A673 (cell line): ENCODE results near the gene PRIMPOL. TPM values are rescaled to one million over a fixed set of nuclear protein-coding genes. Genes with fewer than 3 reads are reported as not detected.

Experiments used
- BruUV-seq: library from RNA; stranded (reverse); fragments of 400-500 nt; replicated peaks from 2 replicates; lab custom pipeline; 2021; lab: Mats Ljungman, UMichigan
- CTCF ChIA-PET: fragments of 300-600 bp; sonication (Branson Sonifier 250); formaldehyde crosslinking; loops from one replicate; lab custom pipeline; 2022; ENCODE audit warnings: antibody characterized with exemption; lab: Charles Lee
- POLR2A ChIA-PET: fragments of 300-600 bp; sonication (Branson Sonifier 250); formaldehyde crosslinking; loops from one replicate; lab custom pipeline; 2022; ENCODE audit warnings: antibody characterized with exemption; ENCODE audit not compliant: low non-redundant PET; lab: Charles Lee
- DNase-seq: peaks from one replicate; pipeline ENCODE4 v3.0.0-alpha.2; 2015; ENCODE audit warnings: low spot score
- H3K27ac ChIP-seq: fragments of 200-600 bp; sonication (generic); 2 replicates; pipeline ENCODE4 v1.5.1; 2016; ENCODE audit warnings: mixed run types, low read depth, mild to moderate bottlenecking, mixed read lengths, antibody characterized with exemption, low read length; ENCODE audit not compliant: poor library complexity, severe bottlenecking
- H3K27me3 ChIP-seq: fragments of 200-600 bp; sonication (generic); replicated peaks from 2 replicates; pipeline ENCODE4 v1.6.1; 2017; ENCODE audit warnings: mixed run types, low read depth, mild to moderate bottlenecking, mixed read lengths, antibody characterized with exemption, low read length; ENCODE audit not compliant: insufficient read depth, poor library complexity
- H3K36me3 ChIP-seq: fragments of 200-600 bp; sonication (generic); 2 replicates; pipeline ENCODE4 v1.6.1; 2016; ENCODE audit warnings: mixed run types, mild to moderate bottlenecking, mixed read lengths, antibody characterized with exemption, low read length; ENCODE audit not compliant: insufficient read depth, poor library complexity, severe bottlenecking
- H3K4me1 ChIP-seq: fragments of 200-600 bp; sonication (generic); 2 replicates; pipeline ENCODE4 v1.6.1; 2017; ENCODE audit warnings: mixed run types, mild to moderate bottlenecking, mixed read lengths, antibody characterized with exemption, low read length; ENCODE audit not compliant: insufficient read depth, poor library complexity, severe bottlenecking
- H3K4me3 ChIP-seq: fragments of 200-600 bp; sonication (generic); 2 replicates; pipeline ENCODE4 v1.5.1; 2016; ENCODE audit warnings: low read depth, mixed run types, mild to moderate bottlenecking, mixed read lengths, low read length; ENCODE audit not compliant: poor library complexity, severe bottlenecking
- H3K9me3 ChIP-seq: fragments of 200-600 bp; sonication (generic); 2 replicates; pipeline ENCODE4 v1.6.1; 2016; ENCODE audit warnings: mixed run types, low read depth, mild to moderate bottlenecking, mixed read lengths, antibody characterized with exemption, low read length; ENCODE audit not compliant: poor library complexity, severe bottlenecking
- CTCF ChIP-seq: fragments of 300-800, 200-600 bp; sonication (generic); conservative IDR thresholded peaks from 2 replicates; pipeline ENCODE4 v1.5.1; 2017; ENCODE audit warnings: low read depth, mild to moderate bottlenecking, antibody characterized with exemption, low read length, moderate library complexity, mixed read lengths
- EZH2 ChIP-seq: fragments of 200-600 bp; sonication (generic); IDR thresholded peaks from 2 replicates; pipeline ENCODE4 v1.6.1; 2017; ENCODE audit warnings: borderline replicate concordance, low read depth, mild to moderate bottlenecking, mixed read lengths, antibody characterized with exemption, low read length; ENCODE audit not compliant: poor library complexity, severe bottlenecking
- intact Hi-C: fragments of 100-400 bp; cut with micrococcal nuclease; formaldehyde crosslinking; loops from one replicate; pipeline ENCODE4 v1.10.0; 2022; ENCODE audit not compliant: unreplicated experiment
- total RNA-seq: library from RNA; stranded (reverse); gene quantifications from 2 replicates; pipeline ENCODE4 v1.2.3, GENCODE V29; 2021

PRIMPOL gene
- total RNA-seq, 1 experiment from 2014 or later: 25.7 TPM

- CTCF ChIA-PET: no interaction called here
- peaks cover 19% of the 10 kb centered on the region for H3K4me1 ChIP-seq
- H3K36me3 ChIP-seq: peaks cover 62% of the 10 kb centered on the region
- no peaks in the 10 kb centered on the region for H3K27me3 ChIP-seq
- no peaks in the 10 kb centered on the region for H3K9me3 ChIP-seq
- intact Hi-C loops: no loop called here
- POLR2A ChIA-PET: no interaction called here
- no TSS peak for BruUV-seq
- TF ChIP-seq CTCF: no peak
- no peak for TF ChIP-seq EZH2
- DNase-seq: no peak
- H3K27ac ChIP-seq: no peak overlapping the region
- no peak overlapping the region for H3K4me3 ChIP-seq
These were observed 79.3 kb downstream of the PRIMPOL start for GRCh38 chr4:184728858-184729257.

- Histone ChIP-seq H3K4me3 (no peak overlapping the region), H3K36me3 (peaks cover 53% of the 10 kb centered on the region), H3K9me3 (no peaks in the 10 kb centered on the region), H3K27me3 (no peaks in the 10 kb centered on the region), H3K27ac (peak overlapping the region; percentile 6), H3K4me1 (peaks cover 19% of the 10 kb centered on the region)
- BruUV-seq: no TSS peak
- intact Hi-C loops: loop anchor here (5.0 to 10.0 kb wide), 2 partner anchors 83 to 465 kb away; partner anchors contain the start of genes CASP3 and PRIMPOL
- DNase-seq: no peak
- CTCF ChIA-PET: no interaction called here
- POLR2A ChIA-PET: no interaction called here
- TF ChIP-seq CTCF: no peak
These were observed 80.4 kb downstream of the PRIMPOL start for GRCh38 chr4:184729946-184730345.

- intact Hi-C loops: loop anchor here (5.0 to 10.0 kb wide), 2 partner anchors 84 to 466 kb away; partner anchors contain the start of genes CASP3 and PRIMPOL
- no peak for DNase-seq
- H3K9me3 ChIP-seq: no peaks in the 10 kb centered on the region
- peaks cover 43% of the 10 kb centered on the region for H3K36me3 ChIP-seq
- no peaks in the 10 kb centered on the region for H3K27me3 ChIP-seq
- peaks cover 19% of the 10 kb centered on the region for H3K4me1 ChIP-seq
- CTCF ChIA-PET: no interaction called here
- POLR2A ChIA-PET: no interaction called here
- peak overlapping the region; percentile 32 for H3K27ac ChIP-seq
- TF ChIP-seq CTCF: no peak
- TF ChIP-seq EZH2: no peak
- H3K4me3 ChIP-seq: no peak overlapping the region
- BruUV-seq: no TSS peak
These were observed 81.5 kb downstream of the PRIMPOL start for GRCh38 chr4:184731056-184731455.
